ENCODE results near the gene FADS1.
A peak's percentile ranks its signal among the peaks of the same experiment; 100 is the strongest.

DNA sequence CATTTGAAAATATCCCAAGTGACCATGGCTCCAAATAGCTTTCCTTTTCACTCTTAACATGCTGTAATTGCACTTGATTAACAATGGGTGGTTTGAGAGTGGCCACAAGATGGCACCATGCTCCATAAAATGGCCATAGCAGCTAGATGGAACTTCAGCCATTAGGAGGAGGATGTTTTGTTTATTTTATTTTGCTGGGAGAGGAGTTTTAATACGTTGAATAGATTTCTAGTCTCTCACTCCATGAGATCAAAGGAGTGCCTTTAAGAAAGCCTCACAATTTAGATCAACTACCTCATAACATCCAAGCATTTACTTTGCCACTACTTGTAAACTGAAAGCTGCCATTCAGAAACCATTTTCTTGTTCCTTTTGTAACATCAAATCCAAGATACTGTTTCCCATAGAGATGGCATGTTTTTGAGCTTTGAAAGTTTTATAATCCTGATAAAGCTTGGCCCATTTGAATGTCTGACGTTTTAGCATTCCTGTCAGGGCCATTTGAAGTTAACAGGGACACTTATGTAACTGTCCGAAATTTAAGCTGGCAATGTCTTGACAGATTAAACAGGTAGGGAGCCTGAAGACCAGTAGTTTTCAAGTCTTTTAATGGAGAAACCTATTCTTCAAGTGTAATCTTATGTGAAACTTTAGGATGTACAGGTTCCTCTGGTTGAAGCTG lies 19.4 kb downstream of the FADS1 start:
- TF ChIP-seq, protein P1, sequence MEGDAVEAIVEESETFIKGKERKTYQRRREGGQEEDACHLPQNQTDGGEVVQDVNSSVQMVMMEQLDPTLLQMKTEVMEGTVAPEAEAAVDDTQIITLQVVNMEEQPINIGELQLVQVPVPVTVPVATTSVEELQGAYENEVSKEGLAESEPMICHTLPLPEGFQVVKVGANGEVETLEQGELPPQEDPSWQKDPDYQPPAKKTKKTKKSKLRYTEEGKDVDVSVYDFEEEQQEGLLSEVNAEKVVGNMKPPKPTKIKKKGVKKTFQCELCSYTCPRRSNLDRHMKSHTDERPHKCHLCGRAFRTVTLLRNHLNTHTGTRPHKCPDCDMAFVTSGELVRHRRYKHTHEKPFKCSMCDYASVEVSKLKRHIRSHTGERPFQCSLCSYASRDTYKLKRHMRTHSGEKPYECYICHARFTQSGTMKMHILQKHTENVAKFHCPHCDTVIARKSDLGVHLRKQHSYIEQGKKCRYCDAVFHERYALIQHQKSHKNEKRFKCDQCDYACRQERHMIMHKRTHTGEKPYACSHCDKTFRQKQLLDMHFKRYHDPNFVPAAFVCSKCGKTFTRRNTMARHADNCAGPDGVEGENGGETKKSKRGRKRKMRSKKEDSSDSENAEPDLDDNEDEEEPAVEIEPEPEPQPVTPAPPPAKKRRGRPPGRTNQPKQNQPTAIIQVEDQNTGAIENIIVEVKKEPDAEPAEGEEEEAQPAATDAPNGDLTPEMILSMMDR (IDR thresholded peaks at IDR 0.05; ENCODE audit: insufficient read depth, low read depth, low read length): peak; percentile 97
- TF ChIP-seq EZH2 (IDR thresholded peaks at IDR 0.05; ENCODE audit: insufficient read depth, low read length): no peak

Data from astrocyte (in vitro differentiated cells and primary cell).